Esophagus muscularis mucosa (tissue), 3 donors: ENCODE results near the gene HBZ.

Experiments used
- CTCF ChIP-seq, 3 experiments: fragments of 200-600 bp in 2 of 3; fragments of 450-650 bp in 1 of 3; sonication (generic) in 2 of 3; IDR thresholded peaks; one replicate each; pipeline ENCODE4 v1.5.1; 2017 to 2019; ENCODE audit warnings: antibody characterized with exemption in 3 of 3, mild to moderate bottlenecking in 2 of 3, moderate library complexity in 1 of 3
- POLR2A ChIP-seq: fragments of 450-650 bp; IDR thresholded peaks from one replicate; pipeline ENCODE4 v1.6.1; 2017; ENCODE audit warnings: antibody characterized with exemption, moderate library complexity, mild to moderate bottlenecking, low read depth
- POLR2AphosphoS5 ChIP-seq, 2 donors: sonication (generic); formaldehyde crosslinking; IDR thresholded peaks; one replicate each; pipeline ENCODE4 v1.6.1; 2017; ENCODE audit warnings: antibody characterized with exemption in 2 of 2

GRCh38 chr16:175011-175949, 22.8 kb downstream of the HBZ start:
- no peak for TF ChIP-seq CTCF (IDR thresholded peaks at IDR 0.05)
- no peak for TF ChIP-seq POLR2A
- TF ChIP-seq POLR2AphosphoS5 (IDR thresholded peaks at IDR 0.05), result no peak
